ENCODE data around the gene MPV17L2. TPM values are rescaled to one million over a fixed set of nuclear protein-coding genes. Genes with fewer than 3 reads are reported as not detected.

The MPV17L2 gene
- 32.4 and 33.4 TPM in 2 replicates for total RNA-seq (2014; rRNA removed; shearing (Covaris generic))

- peak; percentile 100 for DNase-seq (ENCODE audit: low read depth)
Measured at GRCh38 chr19:18192673-18193387, at the start of gene MPV17L2. MPV17L2 (plus strand) TSS chr19:18193218; CDS start chr19:18193282, 64 bp downstream.

DNA sequence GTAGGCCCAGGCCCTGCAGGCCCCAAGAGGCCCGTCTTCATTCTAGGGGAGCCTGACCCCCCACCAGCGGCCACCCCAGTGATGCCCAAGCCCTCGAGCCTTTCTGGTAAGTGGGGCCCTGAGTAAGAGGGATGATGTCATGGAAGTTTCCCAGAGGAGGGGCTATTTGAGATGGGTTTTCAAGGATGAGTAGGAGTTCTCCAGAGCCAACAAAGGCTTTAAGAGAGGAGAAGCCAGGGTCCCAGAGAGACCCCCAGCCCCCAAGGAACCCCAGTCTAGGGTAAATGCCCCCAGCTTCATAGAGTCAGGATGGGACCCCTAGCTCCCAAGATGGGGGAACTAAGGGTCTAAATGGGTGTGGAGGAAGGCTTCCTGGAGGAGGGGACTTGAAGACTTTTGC, 49.1 kb upstream of the MPV17L2 start:
- DNase-seq (ENCODE audit: low read depth): no peak

GRCh38 chr19:18144361-18144760, 48.7 kb upstream of the MPV17L2 start:
- DNase-seq (ENCODE audit: low read depth): no peak

GRCh38 chr19:18144906-18145305, 48.1 kb upstream of the MPV17L2 start:
- DNase-seq (ENCODE audit: low read depth): no peak

DNA sequence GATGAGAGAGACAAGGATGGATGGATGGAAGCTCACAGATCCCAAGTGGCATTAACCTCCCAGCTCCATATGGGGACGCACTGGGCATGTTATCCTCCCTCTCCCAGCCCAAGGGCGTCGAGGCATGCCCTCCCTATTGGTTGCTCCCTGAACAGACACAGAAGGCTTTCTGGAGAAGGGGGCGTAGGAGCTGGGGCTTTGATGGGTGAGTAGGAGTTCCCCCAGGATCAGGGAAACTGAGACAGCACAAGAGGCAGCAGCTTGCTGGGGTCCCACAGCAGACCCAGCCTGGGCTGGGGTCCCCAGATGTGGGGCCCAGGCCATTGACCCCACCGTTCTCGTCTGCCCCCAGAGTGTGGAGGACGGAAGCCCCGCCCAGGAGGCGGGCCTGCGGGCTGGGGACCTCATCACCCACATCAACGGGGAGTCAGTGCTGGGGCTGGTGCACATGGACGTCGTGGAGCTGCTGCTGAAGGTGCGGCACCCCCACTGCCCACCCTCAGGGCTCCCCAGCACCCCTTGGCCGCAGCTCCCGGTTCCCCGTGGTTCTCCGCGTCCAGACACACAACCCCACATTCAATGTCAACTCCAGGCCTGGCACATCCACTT, 47.5 kb upstream of the MPV17L2 start:
- DNase-seq (ENCODE audit: low read depth): no peak

GRCh38 chr19:18147396-18147795, 45.6 kb upstream of the MPV17L2 start:
- DNase-seq (ENCODE audit: low read depth): no peak

DNA sequence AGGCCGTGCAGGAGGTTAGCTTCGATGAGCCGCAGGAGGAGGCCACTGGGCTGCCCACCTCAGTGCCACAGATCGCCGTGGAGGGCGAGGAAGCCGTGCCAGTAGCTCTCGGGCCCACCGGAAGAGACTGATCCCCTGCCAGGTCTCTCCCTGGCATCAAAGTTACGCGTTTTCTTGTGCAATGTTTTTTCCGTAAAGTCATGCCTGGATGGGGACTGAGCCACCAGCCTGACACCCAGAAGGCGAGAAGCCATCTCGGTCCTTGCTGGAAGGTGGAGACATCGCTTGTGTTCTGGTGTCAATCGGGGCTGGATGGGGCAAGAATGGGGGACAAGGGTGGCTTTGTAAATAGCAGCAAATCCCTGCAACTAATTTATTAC, 43.4 kb upstream of the MPV17L2 start:
- DNase-seq (ENCODE audit: low read depth): no peak

- no peak for DNase-seq (ENCODE audit: low read depth)
Measured at GRCh38 chr19:18150776-18151624, 42.0 kb upstream of the MPV17L2 start.

DNA sequence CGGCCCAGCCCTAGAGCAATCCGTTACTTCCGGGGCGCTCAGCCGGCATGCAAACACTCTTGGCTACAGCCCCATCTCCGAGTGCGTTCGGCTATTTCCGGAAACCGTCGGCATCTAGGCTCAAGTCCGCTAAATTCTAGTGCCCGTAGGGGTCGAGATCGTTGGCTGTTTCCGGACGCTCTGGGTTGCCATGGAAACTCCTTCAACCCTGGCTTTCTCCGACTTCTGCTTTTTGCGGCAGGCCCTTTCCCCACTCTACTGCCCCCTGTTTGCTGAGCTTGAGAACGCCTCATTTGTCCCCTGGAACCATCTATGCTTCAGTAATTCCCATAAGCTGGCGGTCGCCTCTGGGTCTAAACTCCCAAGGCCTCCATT, 40.6 kb upstream of the MPV17L2 start:
- DNase-seq (ENCODE audit: low read depth): peak; percentile 98

DNA sequence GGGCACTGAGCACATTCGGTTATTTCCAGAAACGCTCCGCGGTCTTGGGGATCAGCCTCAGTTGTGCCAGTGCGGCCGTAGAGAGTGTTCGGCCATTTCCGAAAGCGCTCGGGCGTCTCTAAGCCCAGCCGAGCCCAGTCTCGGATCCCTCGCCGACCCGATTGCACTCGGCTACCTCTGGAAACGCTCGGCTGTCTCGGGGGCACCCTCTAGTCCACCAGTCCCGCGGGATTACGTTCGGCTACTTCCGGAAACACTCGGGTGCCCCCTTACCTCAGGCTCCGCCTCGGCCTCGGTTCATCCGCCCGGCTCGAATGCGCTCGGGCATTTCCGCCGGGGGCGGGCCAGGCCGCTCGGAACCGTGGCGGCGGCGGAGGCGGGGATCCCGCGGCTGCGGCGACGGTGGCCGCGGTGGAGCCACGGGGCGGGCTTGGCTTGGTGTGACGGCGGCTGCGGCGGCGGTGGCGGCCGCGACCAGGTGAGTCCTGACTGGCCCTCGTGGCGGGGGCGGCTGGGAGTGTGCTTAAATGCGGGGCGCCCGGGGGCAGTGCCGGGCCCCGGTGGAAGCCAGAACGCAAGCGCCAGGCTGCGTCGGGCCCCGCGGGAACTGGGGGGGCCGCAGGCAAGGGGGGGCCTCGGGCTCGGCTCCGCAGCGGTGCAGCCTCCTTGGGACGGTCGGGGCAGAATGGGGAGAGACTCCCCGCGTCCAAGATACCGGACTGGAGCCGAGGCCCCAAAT, 40.0 kb upstream of the MPV17L2 start, which contains the start of gene PIK3R2:
TSS of gene PIK3R2 (plus strand) at position 347 of the 739 bp plus-strand sequence. CDS start 2,717 bp downstream, outside the sequence.
- DNase-seq (ENCODE audit: low read depth): peak; percentile 98

- no peak for DNase-seq (ENCODE audit: low read depth)
Measured at GRCh38 chr19:18153556-18154134, 39.4 kb upstream of the MPV17L2 start.

- DNase-seq (ENCODE audit: low read depth): no peak
Measured at GRCh38 chr19:18155095-18156087, 37.6 kb upstream of the MPV17L2 start.

DNA sequence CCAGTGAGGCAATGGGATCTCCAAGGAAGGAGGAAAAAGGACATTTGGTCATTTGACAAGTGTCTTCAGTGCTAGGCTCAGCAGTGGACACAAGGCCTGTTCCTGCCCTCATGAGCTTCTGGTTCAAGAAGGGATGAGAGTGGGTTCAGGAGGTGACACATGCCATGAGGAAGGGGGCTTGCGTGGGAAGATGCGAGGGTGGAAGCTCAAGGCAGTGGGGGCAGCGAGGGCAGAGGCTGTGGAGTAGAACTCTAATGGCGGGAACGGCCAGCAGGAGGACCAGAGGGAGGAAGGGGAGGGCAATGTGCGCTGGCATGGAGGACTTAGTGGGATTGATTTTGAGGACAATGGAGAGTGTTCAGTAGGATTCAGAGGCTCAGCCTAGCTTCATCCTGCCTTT, 36.8 kb upstream of the MPV17L2 start:
- no peak for DNase-seq (ENCODE audit: low read depth)

DNA sequence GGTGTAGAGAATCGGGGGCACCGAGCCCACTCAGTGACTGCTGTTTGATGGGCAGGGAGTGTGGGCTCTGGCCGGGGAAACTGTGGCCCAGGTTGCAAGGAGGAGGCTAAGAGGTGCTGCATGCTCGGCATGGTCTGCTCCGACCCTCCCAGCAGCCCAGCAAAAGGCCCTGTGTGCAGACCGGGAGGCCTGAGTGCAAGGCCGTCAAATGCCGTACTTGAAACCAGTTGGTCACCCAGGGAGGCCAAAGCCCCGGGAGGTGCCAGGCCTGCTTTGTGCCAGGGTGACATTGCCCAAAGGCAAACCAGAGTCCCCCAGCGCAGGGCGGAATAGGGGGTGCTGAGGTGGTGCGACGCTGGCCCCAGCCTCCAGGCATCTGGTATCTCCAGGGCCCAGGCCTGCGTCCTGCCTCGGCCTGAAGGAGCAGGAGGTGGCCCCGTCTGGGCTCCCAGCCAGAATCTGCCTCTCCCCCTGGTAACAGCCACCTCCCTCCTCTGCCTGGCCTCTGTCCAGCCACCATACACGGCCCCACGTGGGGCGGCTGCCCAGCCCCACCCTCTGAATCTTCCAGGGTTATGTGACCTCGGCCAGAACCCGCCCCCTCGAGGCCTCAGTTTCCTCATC, 36.1 kb upstream of the MPV17L2 start:
- DNase-seq (ENCODE audit: low read depth): peak; percentile 64

- no peak for DNase-seq (ENCODE audit: low read depth)
Measured at GRCh38 chr19:18157465-18158063, 35.5 kb upstream of the MPV17L2 start.

GRCh38 chr19:18158467-18158866, 34.6 kb upstream of the MPV17L2 start:
- no peak for DNase-seq (ENCODE audit: low read depth)

DNA sequence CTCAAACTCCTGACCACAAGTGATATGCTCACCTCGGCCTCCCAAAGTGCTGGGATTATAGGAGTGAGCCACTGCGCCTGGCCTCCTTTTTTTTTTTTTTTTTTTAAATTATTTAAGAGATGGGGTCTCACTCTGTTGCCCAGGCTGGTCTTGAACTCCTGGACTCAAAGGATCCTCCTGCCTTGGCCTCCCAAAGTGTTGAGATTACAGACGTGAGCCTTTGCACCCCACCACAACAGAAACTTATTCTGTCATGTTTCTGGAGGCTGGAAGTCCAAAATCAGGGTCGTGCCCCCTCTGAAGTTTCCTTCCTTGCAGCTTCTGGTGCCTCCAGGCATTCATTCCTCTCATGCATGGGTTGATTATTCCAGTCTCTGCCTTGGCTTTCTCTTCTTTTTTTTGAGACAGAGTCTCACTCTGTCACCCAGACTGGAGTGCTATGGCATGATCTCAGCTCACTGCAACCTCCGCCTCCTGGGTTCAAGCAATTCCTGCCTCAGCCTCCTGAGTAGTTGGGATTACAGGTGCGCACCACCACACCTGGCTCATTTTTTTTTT, 33.9 kb upstream of the MPV17L2 start:
- DNase-seq (ENCODE audit: low read depth): peak; percentile 41

DNA sequence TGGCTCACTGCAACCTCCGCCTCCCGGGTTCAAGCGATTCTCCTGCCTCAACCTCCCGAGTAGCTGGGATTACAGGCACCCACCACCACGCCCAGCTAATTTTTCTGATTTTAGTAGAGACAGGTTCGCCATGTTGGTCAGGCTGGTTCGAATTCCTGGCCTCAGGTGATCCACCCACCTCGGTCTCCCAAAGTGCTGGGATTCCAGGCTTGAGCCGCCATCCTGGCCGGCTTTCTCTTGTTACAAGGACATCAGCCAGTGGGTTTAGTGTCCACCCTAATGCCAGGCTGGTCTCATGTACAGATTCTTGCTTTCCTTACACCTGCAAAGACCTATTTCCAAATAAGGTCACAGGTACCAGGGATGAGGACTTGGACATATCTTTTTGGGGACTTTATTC, 33.2 kb upstream of the MPV17L2 start:
- DNase-seq (ENCODE audit: low read depth): no peak

DNA sequence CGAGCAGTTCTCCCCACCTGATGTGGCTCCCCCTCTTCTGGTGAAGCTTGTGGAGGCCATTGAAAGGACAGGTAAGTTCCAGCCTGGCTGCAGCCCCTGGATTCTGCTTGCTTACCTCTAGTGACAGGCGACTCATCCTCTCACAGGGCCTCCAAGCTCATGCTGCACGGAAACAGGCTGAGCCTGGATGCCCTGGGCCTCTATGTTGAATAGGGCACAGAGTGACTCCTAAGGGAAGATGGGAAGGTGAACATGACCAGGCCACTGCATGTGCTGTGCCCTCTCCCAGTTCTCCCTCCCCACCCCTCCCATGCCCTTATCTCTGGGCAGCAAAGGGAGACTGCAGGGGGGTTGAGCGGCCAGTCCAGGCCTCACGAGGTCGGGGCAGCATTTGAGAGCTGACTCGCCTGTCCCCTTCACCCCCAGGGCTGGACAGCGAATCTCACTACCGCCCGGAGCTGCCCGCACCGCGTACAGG, 32.5 kb upstream of the MPV17L2 start:
- no peak for DNase-seq (ENCODE audit: low read depth)

Measured in M059J (cell line).